Prostate gland (tissue), 2 donors: ENCODE results near the gene SMIM38.

Experiments
- POLR2A ChIP-seq: fragments of 450-650 bp; IDR thresholded peaks from one replicate; pipeline ENCODE4 v1.6.1; 2016; ENCODE audit warnings: antibody characterized with exemption, mild to moderate bottlenecking
- TF ChIP-seq, protein P1 (sequence below), 4 experiments: fragments of 200-600 bp in 2 of 4; fragments of 450-650 bp in 2 of 4; sonication (generic) in 2 of 4; IDR thresholded peaks; 1 replicate in 3 of 4; 2 replicates in 1 of 4; pipeline ENCODE4 v1.5.1; 2016 to 2019; ENCODE audit warnings: antibody characterized with exemption in 4 of 4, mild to moderate bottlenecking in 2 of 4, moderate library complexity in 2 of 4

- TF ChIP-seq, protein P1, sequence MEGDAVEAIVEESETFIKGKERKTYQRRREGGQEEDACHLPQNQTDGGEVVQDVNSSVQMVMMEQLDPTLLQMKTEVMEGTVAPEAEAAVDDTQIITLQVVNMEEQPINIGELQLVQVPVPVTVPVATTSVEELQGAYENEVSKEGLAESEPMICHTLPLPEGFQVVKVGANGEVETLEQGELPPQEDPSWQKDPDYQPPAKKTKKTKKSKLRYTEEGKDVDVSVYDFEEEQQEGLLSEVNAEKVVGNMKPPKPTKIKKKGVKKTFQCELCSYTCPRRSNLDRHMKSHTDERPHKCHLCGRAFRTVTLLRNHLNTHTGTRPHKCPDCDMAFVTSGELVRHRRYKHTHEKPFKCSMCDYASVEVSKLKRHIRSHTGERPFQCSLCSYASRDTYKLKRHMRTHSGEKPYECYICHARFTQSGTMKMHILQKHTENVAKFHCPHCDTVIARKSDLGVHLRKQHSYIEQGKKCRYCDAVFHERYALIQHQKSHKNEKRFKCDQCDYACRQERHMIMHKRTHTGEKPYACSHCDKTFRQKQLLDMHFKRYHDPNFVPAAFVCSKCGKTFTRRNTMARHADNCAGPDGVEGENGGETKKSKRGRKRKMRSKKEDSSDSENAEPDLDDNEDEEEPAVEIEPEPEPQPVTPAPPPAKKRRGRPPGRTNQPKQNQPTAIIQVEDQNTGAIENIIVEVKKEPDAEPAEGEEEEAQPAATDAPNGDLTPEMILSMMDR (IDR thresholded peaks at IDR 0.05) = no peak
- no peak for TF ChIP-seq POLR2A
Measured at GRCh38 chr11:69114362-69114761, 41.4 kb upstream of the SMIM38 start.
